HepG2 (cell line): ENCODE measurements around the gene ARFIP1. TPM values are rescaled to one million over a fixed set of nuclear protein-coding genes. Genes with fewer than 3 reads are reported as not detected.

ENCODE experiments used
- AHR ChIP-seq: IDR thresholded peaks from 2 replicates; pipeline ENCODE4 v1.6.1; 2018; ENCODE audit warnings: missing genetic modification reagents, missing compliant biosample characterization
- BCL6 ChIP-seq: IDR thresholded peaks from 2 replicates; pipeline ENCODE4 v1.6.1; 2016; ENCODE audit warnings: missing genetic modification reagents, missing compliant biosample characterization
- CCDC6 ChIP-seq: sonication (generic); formaldehyde crosslinking; IDR thresholded peaks from 2 replicates; pipeline ENCODE4 v1.8.1; 2022; ENCODE audit warnings: mild to moderate bottlenecking, missing genetic modification reagents, moderate library complexity
- DR1 ChIP-seq: sonication (generic); formaldehyde crosslinking; IDR thresholded peaks from 2 replicates; pipeline ENCODE4 v1.8.0; 2021; ENCODE audit warnings: mild to moderate bottlenecking, missing genetic modification reagents, inconsistent platforms
- ELF4 ChIP-seq: sonication (generic); formaldehyde crosslinking; IDR thresholded peaks from 2 replicates; pipeline ENCODE4 v1.5.0; 2020; ENCODE audit warnings: missing genetic modification reagents, mild to moderate bottlenecking, moderate library complexity, borderline replicate concordance
- NCOA1 ChIP-seq: sonication (generic); formaldehyde crosslinking; IDR thresholded peaks from 2 replicates; pipeline ENCODE4 v1.9.0; 2021; ENCODE audit warnings: missing genetic modification reagents
- NFYB ChIP-seq: sonication (generic); formaldehyde crosslinking; IDR thresholded peaks from 2 replicates; pipeline ENCODE4 v1.4.0; 2020; ENCODE audit warnings: missing genetic modification reagents
- SIN3A ChIP-seq: IDR thresholded peaks from 2 replicates; pipeline ENCODE4 v1.6.1; 2011; ENCODE audit warnings: low read depth, mild to moderate bottlenecking, control low read depth, low read length, borderline replicate concordance
- SMYD3 ChIP-seq: sonication (generic); formaldehyde crosslinking; IDR thresholded peaks from 2 replicates; pipeline ENCODE4 v1.8.1; 2023; ENCODE audit warnings: mild to moderate bottlenecking, missing genetic modification reagents
- SPEN ChIP-seq: sonication (generic); formaldehyde crosslinking; IDR thresholded peaks from 2 replicates; pipeline ENCODE4 v1.5.1; 2020; ENCODE audit warnings: low read depth, mild to moderate bottlenecking, missing genetic modification reagents
- TMF1 ChIP-seq: sonication (generic); formaldehyde crosslinking; IDR thresholded peaks from 2 replicates; pipeline ENCODE4 v1.8.1; 2022; ENCODE audit warnings: low read depth, missing genetic modification reagents
- ZFP36L1 ChIP-seq: sonication (generic); formaldehyde crosslinking; IDR thresholded peaks from 2 replicates; pipeline ENCODE4 v1.8.0; 2022; ENCODE audit warnings: mild to moderate bottlenecking, missing genetic modification reagents, moderate library complexity
- ZNF136 ChIP-seq: sonication (generic); formaldehyde crosslinking; IDR thresholded peaks from 2 replicates; pipeline ENCODE4 v1.8.1; 2022; ENCODE audit warnings: low read depth, mild to moderate bottlenecking, moderate library complexity, missing genetic modification reagents
- ZNF138 ChIP-seq: sonication (generic); formaldehyde crosslinking; IDR thresholded peaks from 2 replicates; pipeline ENCODE4 v1.5.0; 2020; ENCODE audit warnings: mild to moderate bottlenecking, low read depth, missing genetic modification reagents
- ZNF292 ChIP-seq: sonication (generic); formaldehyde crosslinking; IDR thresholded peaks from 2 replicates; pipeline ENCODE4 v1.8.1; 2022; ENCODE audit warnings: mild to moderate bottlenecking, low read depth, missing genetic modification reagents, borderline replicate concordance
- ZNF329 ChIP-seq: sonication (generic); formaldehyde crosslinking; IDR thresholded peaks from 2 replicates; pipeline ENCODE4 v1.9.0; 2021; ENCODE audit warnings: low read depth, mild to moderate bottlenecking, missing genetic modification reagents
- ZNF34 ChIP-seq: sonication (generic); formaldehyde crosslinking; IDR thresholded peaks from 2 replicates; pipeline ENCODE4 v1.4.0; 2020; ENCODE audit warnings: mild to moderate bottlenecking, missing genetic modification reagents, borderline replicate concordance
- ZNF460 ChIP-seq: sonication (generic); formaldehyde crosslinking; IDR thresholded peaks from 2 replicates; pipeline ENCODE4 v1.5.1; 2020; ENCODE audit warnings: missing genetic modification reagents, mild to moderate bottlenecking, borderline replicate concordance
- ZNF703 ChIP-seq: sonication (generic); formaldehyde crosslinking; IDR thresholded peaks from 2 replicates; pipeline ENCODE4 v1.5.1; 2020; ENCODE audit warnings: missing genetic modification reagents, mild to moderate bottlenecking, moderate library complexity, borderline replicate concordance
- ZNF776 ChIP-seq: sonication (generic); formaldehyde crosslinking; IDR thresholded peaks from 2 replicates; pipeline ENCODE4 v1.4.0; 2020; ENCODE audit warnings: mild to moderate bottlenecking, missing genetic modification reagents
- ZSCAN9 ChIP-seq: IDR thresholded peaks from 2 replicates; pipeline ENCODE4 v1.6.1; 2016; ENCODE audit warnings: borderline replicate concordance
- polyA plus RNA-seq, 8 experiments: library from polyadenylated mRNA; depleted of rRNA in 3 of 8; stranded (reverse) in 7 of 8; unstranded in 1 of 8; fragments of >200 nt; fragmentation: Illumina TruSeq in 4 of 8; extraction: Trizol in 4 of 8; gene quantifications; 2 replicates each; pipeline versions ENCODE4 v1.2.1 to v1.2.3, GENCODE V29; 2011 to 2016; ENCODE audit warnings: low read depth in 4 of 8, missing spikeins in 1 of 8, mixed read lengths in 1 of 8; ENCODE audit not compliant: insufficient read depth in 1 of 8
- total RNA-seq, 5 experiments: library from RNA; depleted of rRNA; stranded (reverse); fragments of >200 nt; fragmentation: Illumina TruSeq; extraction: Trizol; gene quantifications; 2 replicates each; pipeline ENCODE4 v1.2.3, GENCODE V29; 2016; ENCODE audit warnings: low read depth in 1 of 5
- TF ChIP-seq, protein P1 (sequence below): sonication (generic); formaldehyde crosslinking; IDR thresholded peaks from 2 replicates; pipeline ENCODE4 v1.8.1; 2022; ENCODE audit warnings: low read depth, mild to moderate bottlenecking, missing genetic modification reagents
- TF ChIP-seq, protein P2 (sequence below): sonication (generic); formaldehyde crosslinking; IDR thresholded peaks from 2 replicates; pipeline ENCODE4 v1.4.0; 2020; ENCODE audit warnings: missing genetic modification reagents, mild to moderate bottlenecking, borderline replicate concordance
- TF ChIP-seq, protein P3 (sequence below): sonication (generic); formaldehyde crosslinking; conservative IDR thresholded peaks from 2 replicates; pipeline ENCODE4 v1.4.0; 2020; ENCODE audit warnings: missing genetic modification reagents

Gene ARFIP1
- total and polyA plus RNA-seq, 2 of the 13 experiments (the other 11 are each of a cell fraction or from before 2014, with no cell fraction given), result 9.9 to 27.7 TPM

DNA sequence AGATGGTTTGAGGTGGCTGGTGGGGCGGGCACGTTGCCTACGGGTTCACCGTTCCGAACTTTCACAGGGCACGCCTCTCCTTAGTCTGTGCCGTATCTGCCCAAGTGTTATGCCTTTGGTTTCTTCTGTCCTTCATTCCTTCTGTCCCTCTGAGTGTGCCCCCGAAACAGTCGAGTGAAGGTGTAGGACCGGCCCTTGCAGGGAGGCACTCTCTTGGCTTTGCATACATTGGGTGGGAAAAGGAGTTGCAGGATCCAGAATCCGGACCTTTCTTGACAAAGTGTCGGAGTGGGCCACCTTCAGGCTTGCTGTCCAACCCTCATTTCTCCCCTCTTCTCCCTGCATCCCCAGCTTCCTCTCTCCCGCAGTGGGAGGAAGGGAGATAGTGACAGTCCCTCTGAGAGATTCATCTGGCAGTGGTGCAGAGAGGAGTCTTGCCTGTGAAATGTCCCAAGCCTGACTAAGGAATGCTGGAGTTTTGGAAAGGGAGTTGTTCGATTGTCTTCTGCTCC, 569 bp downstream of the ARFIP1 start (continued):
- TF ChIP-seq, protein P1, sequence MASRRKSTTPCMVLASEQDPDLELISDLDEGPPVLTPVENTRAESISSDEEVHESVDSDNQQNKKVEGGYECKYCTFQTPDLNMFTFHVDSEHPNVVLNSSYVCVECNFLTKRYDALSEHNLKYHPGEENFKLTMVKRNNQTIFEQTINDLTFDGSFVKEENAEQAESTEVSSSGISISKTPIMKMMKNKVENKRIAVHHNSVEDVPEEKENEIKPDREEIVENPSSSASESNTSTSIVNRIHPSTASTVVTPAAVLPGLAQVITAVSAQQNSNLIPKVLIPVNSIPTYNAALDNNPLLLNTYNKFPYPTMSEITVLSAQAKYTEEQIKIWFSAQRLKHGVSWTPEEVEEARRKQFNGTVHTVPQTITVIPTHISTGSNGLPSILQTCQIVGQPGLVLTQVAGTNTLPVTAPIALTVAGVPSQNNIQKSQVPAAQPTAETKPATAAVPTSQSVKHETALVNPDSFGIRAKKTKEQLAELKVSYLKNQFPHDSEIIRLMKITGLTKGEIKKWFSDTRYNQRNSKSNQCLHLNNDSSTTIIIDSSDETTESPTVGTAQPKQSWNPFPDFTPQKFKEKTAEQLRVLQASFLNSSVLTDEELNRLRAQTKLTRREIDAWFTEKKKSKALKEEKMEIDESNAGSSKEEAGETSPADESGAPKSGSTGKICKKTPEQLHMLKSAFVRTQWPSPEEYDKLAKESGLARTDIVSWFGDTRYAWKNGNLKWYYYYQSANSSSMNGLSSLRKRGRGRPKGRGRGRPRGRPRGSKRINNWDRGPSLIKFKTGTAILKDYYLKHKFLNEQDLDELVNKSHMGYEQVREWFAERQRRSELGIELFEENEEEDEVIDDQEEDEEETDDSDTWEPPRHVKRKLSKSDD (CRISPR knock-in tag), result no peak
- TF ChIP-seq ZNF329 (0 out of 2 replicates have a peak, but pooled peaks have one; percentile 16), AHR (CRISPR knock-in tag) (no peak), SIN3A (0 out of 2 replicates have a peak, but pooled peaks have one; percentile 10), ZFP36L1 (0 out of 2 replicates have a peak, but pooled peaks have one; percentile 14), DR1 (no peak), BCL6 (no peak), ELF4 (CRISPR knock-in tag) (no peak), ZNF703 (CRISPR knock-in tag) (0 out of 2 replicates have a peak, but pooled peaks have one; percentile 16), SPEN (CRISPR knock-in tag) (no peak), TMF1 (CRISPR knock-in tag) (no peak), NFYB (CRISPR knock-in tag) (no peak), ZSCAN9 (no peak), ZNF460 (CRISPR knock-in tag) (no peak), ZNF292 (CRISPR knock-in tag) (0 out of 2 replicates have a peak, but pooled peaks have one; percentile 15), ZNF138 (CRISPR knock-in tag) (no peak), ZNF776 (CRISPR knock-in tag) (no peak), ZNF34 (CRISPR knock-in tag) (no peak), CCDC6 (CRISPR knock-in tag) (0 out of 2 replicates have a peak, but pooled peaks have one; percentile 10), SMYD3 (CRISPR knock-in tag) (0 out of 2 replicates have a peak, but pooled peaks have one; percentile 4), NCOA1 (CRISPR knock-in tag) (peak; percentile 0; the same call in 1 of the 2 replicates), ZNF136 (CRISPR knock-in tag) (no peak)
- TF ChIP-seq, protein P2, sequence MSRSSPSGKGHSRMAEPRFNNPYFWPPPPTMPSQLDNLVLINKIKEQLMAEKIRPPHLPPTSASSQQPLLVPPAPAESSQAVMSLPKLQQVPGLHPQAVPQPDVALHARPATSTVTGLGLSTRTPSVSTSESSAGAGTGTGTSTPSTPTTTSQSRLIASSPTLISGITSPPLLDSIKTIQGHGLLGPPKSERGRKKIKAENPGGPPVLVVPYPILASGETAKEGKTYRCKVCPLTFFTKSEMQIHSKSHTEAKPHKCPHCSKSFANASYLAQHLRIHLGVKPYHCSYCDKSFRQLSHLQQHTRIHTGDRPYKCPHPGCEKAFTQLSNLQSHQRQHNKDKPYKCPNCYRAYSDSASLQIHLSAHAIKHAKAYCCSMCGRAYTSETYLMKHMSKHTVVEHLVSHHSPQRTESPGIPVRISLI (CRISPR knock-in tag), result no peak
- TF ChIP-seq, protein P3, sequence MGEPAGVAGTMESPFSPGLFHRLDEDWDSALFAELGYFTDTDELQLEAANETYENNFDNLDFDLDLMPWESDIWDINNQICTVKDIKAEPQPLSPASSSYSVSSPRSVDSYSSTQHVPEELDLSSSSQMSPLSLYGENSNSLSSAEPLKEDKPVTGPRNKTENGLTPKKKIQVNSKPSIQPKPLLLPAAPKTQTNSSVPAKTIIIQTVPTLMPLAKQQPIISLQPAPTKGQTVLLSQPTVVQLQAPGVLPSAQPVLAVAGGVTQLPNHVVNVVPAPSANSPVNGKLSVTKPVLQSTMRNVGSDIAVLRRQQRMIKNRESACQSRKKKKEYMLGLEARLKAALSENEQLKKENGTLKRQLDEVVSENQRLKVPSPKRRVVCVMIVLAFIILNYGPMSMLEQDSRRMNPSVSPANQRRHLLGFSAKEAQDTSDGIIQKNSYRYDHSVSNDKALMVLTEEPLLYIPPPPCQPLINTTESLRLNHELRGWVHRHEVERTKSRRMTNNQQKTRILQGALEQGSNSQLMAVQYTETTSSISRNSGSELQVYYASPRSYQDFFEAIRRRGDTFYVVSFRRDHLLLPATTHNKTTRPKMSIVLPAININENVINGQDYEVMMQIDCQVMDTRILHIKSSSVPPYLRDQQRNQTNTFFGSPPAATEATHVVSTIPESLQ (CRISPR knock-in tag), result 0 out of 2 replicates have a peak, but pooled peaks have one; percentile 1
